Cardiac septum (tissue), 1 donor: Measurements from ENCODE around the gene WNT9A. TPM values are rescaled to one million over a fixed set of nuclear protein-coding genes. Genes with fewer than 3 reads are reported as not detected.

Experiments used
- DNase-seq: peaks from one replicate; pipeline ENCODE4 v3.0.0-alpha.2; 2020; ENCODE audit warnings: low spot score
- intact Hi-C: fragments of 100-400 bp; cut with DNase I; formaldehyde crosslinking; loops from one replicate; pipeline ENCODE4 v1.14.0; 2022
- total RNA-seq: library from RNA; stranded (reverse); fragmentation: NEBNext Ultra II Directional; extraction: Animal tissue kit (Norgen Biotek cat#: 25700); gene quantifications from one replicate; pipeline ENCODE4 v1.2.1, GENCODE V29; 2021
- donor health status: DM: no; HTN: no; CAD: no.

WNT9A gene
- total RNA-seq, 1 donor from 2014 or later: 6.5 TPM

DNA sequence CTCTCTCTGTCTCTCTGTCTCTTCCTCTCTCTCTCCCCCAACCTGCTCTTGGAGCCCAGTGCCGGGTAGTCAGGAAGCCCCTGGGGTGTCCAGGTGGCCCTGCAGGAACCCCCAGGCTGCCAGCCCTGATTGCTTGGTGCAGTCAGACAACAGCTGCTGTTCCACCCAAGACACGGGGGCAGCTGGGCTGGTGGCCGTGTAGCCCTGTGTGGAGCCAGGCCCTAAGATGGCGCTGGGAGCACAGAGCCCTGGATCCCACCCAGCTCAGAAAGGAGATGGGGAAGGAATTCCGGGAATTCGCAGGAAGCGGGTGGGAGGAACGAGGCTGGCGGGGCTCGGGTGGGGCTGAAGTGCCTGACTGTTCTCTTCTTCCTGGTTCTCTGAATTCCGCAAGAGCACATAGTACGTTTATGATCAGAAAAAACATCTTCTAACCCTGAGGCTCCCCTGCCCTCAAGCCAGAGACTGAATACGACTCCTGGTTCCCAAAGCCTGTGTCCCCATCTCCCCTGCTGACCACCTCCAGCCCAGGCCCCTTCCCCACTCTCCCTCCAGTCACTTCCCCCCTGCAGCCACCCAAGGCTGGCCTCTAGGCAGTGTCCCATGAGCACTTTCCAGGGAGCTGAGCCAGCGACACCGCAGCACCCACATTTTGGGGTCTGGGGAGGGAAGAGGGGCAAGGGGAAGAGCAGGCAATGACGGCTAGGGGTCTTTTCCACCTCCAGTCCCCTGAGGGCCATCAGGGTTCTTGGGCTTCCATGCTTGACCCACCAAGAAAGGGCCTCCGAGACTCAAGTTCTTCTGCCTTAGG lies 55.0 kb downstream of the WNT9A start:
- peak; percentile 74 for DNase-seq
- intact Hi-C loops: no loop called here

DNA sequence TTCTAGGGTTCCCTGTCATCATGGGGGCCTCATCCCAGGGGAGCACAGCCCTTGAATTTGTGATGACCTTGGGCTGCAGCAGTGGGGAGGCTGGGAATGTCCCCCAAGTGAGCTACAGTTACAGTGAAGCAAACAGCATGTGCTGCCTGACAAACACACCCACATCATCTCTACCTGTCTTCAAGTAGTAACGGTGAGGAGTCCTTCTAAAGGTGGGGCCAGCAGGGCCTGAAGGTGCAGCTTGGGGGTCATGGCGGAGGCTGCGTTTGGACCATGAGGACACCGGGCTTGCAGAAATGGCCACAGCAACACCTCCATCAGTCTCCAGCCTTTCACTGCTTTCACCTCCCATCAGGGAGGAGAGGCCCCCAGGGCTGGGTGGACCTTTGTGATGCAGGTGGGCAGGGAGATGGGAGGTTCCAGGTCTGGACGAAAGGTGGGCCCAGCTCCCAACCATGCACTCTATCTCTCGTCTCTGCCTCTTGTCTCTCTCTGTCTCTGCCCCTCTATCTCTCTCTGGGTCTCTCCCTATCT lies 55.7 kb downstream of the WNT9A start:
- DNase-seq: peak; percentile 54
- intact Hi-C loops: no loop called here

DNA sequence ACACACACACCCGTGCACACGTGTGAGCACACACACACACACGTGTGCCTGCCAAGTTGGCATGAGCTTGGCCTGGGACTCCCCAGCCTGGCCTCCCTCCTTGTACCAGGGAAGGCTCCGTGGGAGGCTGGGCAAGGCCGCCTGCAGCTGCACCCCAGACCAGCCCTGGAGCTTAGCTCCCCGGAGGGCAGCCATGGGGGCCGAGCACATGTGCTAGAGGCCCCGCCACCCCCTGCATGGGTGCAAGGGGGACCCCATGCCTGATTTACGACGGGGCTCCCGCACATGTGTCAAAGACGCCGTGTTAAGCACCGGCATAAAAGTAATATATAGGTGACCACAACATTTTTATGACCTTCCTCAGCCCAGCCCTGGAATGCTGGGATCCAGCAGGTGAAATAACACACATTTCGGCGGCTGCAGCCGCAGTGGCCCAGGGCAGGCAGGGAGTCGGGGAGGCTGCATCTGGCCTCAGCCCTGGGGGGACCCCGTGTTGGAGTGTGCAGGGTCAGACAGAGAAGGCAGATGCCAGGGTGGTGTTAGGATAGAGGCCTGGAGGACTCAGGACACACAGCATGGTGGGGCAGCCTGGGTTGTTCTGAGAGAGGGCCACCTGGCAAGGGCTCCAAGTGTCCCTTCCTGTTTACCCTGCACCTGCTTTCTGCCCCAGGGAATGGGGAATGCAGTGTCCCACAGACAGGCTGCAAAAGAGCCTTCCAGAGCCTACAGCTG lies 56.3 kb downstream of the WNT9A start:
- intact Hi-C loops: no loop called here
- peak; percentile 70 for DNase-seq

DNA sequence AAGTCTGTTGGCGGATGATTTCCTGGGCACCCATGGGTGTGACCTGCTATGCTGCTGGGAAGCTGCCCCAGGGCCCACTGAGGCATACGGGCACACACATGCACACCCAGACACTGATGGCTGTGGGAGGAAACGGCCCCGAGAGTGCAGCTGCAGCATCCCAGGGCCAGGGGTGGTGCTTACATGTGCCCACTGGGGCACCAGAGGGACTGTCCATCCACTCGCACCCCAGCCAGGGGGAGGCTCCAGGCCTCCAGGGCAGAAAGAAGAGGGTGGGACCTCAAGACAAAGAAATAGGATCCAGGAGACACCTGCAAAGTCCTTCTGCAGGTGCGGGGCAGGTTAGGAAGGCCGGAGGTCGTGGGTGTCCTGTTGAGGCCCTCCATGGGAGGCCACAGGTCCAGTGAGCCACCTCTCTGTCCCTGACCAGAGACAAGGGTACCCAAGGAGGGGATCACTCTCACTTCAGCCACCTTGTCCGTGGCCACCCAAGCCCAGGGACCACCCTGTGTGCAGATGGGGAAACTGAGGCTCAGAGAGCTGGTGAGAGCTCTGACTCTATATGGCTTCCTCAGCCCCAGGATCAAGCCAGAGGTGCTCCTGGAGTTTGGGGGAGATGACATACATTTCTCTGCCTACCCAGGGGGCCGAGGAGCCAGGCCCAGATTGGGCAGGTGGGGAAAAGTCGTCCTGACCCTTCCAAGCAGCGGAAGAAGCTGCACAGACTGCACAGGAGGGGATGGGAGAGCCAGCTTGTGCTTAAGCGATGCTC lies 57.1 kb downstream of the WNT9A start:
- intact Hi-C loops: no loop called here
- no peak for DNase-seq

DNA sequence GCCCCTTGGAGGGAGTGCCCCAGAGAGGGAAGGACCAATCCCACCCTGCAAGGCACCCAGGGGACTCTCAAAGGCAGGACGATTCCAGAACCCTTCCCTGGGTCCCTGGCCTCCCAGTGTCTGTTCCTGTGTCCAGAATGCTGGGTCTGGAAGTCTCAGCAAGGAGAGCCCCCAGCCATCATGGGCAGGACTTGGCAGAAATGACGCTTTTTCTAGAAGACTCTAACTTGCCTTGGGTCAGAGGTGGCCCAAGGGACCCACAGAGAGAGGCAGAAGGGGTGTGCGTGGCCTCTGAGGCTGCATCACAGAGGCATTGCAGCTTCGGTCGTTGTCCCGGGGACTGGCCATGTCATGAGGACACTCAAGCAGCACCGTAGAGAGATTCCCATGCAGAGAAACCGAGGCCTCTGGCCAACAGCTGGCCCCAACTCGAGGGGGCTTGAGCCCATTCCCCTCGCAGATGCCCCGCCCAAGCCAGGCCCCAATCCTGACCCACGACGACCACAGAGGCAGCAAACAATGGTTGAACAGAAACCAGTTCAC lies 57.8 kb downstream of the WNT9A start:
- intact Hi-C loops: no loop called here
- peak; percentile 71 for DNase-seq

DNA sequence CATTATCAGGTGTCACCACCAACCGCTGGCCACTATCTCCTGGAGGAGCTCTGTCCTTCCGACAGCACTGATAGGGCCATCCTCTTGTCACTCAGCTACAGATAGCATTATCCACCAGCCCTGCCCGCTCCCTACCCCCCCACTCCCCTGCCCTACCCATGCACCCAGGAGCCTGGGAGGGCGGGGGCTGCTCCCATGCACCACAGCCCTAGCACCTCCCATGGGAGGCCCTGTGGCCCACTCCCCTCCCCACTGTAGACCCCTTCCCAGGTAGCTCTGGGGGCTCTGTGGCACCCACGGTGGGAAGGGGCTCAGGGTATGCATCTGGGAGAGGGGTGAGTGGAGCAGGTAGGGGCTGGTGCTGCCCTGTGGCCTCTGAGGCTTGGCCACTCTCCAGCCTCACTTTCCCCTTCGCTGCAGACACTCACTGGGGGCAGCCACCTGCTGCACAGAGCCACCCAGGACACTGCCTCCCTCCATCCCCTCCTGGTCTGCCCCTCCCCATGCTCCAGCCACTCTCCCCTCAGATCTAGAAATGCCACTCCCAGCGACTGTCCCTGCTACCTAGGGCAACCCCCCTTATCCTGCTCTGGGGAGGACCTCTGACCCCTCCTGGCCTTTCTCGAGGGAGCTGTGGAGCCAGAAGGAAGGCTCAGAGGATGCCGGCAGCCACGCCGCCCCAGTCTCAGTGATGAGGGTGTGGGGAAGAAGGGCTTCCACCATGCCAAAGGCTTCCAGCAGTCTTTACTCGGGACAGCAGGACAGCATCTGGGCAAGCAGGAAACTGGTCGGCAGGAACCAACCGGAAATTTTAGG lies 58.5 kb downstream of the WNT9A start:
- peak; percentile 63 for DNase-seq
- intact Hi-C loops: no loop called here

DNA sequence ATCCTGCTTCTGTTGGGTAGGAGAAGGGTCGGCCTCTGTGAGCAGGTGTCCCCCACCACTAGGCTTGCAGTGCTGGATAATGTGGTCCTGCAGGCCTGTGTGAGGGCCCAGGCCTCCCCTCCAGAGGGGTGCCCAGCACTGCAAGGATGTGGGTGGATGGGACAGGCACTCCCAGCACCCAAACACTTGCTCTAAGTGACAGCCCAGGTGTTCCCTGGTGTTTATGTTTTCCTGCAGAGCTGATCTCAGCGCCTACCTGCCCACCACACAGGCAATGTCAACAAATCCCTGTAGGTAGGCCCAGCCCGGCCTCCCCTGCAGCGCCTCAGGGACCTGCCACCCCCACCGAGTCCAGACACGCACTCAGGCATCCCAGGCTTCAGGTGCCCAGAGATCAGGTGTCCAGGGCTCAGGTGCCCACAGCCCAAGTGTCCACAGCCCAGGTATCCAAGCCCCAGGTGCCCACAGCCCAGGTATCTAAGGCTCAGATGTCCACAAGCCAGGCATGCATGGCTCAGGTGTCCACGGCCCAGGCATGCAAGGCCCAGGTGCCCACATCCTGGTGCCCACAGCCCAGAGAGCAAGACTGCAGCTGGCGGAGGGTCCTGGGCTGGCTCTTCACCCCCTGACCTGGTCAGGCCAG lies 59.2 kb downstream of the WNT9A start:
- peak; percentile 71 for DNase-seq
- intact Hi-C loops: no loop called here

DNA sequence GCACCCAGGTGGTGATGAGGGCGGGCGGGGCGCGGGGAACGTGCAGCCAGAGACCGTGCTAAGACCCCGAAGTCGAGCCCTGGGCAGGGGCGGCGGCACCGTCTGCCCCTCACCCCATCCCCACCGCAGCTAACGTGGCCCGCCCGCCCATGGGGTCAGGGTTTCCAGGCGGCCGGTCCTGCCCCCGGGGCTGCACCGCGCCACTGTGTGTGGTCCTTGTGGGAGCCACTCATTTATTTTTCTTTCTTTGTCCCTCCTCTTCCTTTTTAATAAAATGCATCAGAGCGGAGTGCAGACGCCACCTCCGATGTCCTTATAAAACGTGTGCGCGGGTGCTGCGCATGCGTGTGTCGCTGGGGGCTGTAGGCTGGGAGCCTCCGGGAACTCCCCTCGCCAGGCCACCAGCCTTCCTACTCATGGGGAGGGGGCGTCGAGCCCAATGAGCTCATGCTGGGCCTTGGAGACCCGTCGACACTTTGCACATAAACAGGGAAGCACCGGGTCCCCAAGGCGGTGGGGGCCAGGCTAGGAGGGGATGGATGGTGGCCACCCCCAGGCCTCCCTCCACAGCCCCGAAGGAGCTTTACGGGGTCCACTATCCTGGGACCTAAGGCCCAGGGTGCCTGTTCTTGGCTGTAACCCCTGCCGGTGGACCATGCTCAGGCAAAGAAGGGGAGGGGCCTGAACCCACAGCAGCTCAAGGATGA lies 59.9 kb downstream of the WNT9A start:
- intact Hi-C loops: no loop called here
- DNase-seq: peak; percentile 75

DNA sequence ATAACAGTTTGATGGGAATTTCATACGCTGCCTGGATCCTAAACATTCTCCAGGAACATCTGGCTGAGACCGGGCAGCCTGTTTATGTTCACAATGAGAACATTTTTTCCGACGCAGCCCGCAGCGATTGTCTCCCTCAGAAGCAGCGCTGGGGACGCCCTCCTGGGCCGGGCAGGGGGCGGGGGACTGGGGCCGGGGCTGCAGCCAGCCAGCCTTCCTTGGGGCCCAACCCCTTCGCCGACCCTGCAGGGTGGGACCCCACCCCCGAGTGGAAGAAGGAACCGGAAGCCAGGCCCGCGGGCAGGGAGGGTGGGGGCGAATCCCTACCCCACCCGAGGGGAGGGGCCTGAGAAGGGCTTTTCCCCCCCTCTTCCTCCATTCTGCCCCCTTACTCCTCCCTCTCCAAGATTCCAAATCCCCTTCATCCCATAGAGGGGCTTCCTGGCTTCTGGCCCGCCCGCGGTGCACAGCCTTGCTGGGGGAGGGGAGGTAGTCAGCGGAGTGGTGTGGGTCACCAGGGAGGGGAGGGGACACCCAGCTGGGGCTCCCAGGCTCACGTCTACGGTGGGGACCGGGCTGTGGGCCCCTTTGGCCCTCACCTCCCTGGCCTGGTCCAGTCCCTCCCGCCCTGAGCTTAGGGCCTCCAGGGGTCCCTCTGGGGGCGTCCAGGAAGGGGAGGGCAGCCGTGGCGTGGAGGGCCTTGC lies 60.6 kb downstream of the WNT9A start:
- peak; percentile 78 for DNase-seq
- intact Hi-C loops: no loop called here

DNA sequence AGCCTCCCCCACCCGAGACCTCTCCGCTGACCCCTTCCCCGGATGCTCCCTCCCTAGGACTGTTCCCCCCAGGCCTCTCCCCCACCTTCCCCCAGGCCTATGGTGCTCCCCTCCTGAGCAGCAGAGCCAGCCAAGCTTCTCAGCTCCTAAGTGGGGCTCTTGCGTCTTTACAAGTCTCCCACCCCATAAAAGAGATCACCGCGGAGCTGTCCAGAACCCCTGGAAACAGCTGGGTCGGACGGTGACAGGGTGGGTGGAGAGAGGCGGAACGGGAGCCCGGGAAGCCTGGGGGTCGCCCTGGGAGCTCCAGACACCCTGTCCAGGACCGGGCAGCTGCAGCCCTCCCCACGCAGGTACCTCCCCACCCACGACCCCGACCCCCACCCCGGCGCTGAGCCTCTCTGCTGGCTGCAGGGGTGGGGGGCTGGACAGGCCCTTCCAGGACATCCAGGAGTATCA lies 61.2 kb downstream of the WNT9A start:
- intact Hi-C loops: no loop called here
- peak; percentile 75 for DNase-seq

DNA sequence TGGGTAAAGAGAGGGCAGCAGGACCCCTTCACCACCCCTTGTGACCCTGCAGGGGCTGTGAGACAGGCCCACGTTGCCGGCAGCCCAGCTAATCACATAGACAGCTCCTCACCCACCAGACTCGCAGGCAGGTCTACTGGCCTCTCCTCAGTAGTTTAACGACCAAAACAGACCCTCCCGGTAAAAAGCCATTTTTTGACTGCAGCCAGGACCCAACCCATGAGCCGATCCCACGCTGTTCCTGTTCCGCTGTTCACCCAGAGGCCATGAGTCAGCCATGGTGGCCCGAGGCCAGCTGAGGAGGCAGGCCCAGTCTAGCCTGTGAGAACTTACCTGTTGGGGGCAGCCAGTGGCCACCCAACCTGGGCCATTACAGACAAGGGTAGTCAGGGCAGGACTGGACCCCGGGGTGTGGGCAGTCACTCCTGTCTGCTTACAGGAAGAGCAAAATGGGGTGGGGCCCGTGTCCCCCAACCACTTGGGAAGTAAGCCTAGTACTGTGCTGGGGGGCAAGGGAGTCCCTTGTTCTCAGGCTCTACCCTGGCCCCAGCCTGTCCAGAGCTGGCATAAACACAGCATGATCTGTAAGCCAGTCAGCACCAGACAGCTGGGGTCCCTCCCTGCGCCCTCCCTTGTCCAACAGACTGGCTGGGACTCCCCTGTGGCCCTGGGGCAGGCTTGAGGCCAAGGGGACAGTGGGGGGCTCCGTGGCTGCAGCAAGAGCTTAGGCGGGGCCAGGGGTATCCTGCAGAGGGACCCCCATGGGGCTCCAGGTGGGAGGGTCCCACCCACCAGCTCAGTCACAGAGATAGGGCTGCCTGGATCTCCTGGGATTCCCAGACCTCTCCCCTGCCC lies 61.9 kb downstream of the WNT9A start:
- peak; percentile 83 for DNase-seq
- intact Hi-C loops: no loop called here

DNA sequence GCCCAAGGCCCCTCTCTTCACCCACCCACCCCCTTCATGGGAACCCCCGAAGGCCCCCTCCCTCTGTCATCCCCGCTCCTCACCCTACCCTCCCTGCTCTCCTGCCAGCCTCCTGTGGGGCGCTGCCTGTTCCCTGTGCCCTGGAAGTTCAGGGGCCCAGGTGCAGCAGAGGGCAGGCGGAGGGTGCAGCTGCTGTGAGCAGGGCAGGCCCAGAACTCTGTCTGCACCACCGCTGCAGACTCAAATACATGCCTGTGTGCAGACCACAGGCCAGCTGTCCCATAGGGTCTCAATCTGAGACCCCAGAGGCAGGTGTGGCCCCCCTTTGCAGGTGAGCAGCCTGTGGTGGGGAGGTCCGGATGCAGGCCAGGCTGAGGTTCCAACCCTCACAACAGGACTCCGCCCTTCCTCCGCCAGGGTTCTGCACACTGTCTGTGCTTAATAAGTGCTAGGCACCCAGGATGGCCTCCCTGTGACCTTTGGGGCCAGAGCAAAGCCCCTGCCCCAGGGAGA lies 62.5 kb downstream of the WNT9A start:
- peak; percentile 67 for DNase-seq
- intact Hi-C loops: no loop called here

DNA sequence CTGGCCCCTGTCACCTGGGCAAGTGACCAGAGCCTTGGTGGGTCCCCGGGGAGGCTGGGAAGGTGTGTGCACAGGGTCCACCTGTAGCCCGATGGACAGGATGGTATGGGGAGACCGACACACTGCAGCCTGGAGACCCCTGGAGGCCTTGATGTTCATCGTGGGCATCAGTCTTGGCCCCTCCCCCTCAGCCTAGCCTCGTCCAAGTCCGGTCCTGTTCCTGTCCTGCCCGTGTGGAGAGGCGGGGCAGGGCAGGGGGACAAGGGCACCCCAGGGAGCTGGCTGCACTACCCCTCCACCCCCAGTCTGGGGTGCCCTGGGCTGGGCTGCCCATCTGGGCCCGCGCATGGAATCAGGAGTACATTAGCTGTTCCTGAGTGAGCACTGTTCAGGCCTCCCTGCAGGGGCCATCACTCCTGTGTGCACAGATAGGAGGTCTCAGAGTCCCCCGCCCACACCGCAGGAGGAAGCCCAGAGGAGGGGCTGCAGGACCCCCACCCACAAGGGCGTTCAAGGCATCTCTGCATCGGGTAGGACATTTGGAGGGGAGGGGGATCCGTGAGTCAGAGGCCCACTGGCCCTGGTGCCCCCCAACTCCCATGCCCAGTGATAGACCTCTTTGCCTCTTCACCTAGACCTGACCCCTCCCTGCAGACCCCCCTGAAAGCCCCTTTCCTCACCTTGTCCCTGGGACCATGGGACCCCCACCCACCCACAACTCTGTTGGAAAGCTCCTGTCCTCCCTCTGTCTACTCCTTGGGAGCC lies 63.2 kb downstream of the WNT9A start:
- peak; percentile 61 for DNase-seq

DNA sequence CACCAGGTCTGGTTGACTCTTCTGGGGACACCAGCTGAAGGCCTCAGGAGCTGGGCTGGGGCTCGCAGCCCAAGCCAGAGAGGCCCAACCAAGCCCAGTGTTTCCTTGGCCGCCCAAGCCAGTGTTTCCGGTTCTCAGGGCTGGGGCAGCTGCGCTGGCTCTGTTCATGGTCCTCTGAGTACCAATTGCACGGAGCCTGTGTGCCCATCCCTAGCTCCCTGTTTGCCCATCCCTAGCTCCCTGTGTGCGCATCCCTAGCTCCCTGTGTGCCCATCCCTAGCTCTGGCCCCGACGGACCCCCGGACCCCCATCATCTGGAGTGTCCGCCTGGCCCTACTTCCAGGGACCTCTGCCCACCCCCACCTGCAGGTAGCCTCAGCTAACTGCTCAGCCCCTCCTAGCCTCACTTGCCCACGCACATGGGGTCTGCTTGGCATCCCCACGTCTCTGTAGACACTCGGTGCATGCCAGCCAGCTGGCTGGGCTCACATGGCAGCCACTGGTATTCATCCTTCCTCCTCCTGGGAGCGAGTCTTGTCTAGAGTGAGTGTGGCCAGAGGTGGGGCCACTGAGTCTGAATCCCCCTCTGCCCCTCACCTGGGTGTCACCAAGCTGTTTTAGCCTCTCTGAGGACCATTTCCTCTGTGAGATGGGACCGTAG lies 64.0 kb downstream of the WNT9A start:
- intact Hi-C loops: no loop called here

More for the DNA sequence above, 63.2 kb downstream of the WNT9A start:
- intact Hi-C loops: no loop called here

DNA sequence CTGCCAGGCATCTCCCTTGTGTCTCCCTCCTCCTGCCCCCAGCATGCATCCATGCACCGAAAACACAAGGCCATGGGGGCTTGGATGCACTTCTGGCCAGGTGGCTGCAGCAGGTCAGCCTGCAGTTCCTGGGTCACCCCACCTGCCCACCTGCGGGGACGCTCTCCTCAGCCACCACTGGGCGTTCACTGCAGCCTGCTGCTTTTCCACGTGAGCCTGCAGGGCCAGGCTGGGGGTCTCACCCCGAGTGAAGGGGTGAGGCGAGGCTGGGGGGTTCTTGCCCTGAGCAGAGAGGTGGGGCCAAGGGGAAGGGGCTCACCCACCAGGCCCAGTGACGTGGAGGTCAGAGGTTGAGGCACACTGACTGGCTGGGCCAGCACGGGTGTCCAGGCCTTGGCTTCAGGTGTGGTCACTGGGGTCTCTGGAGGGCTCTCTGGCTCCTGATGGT lies 64.6 kb downstream of the WNT9A start:
- DNase-seq: peak; percentile 71
- intact Hi-C loops: no loop called here

More for the DNA sequence above, 64.0 kb downstream of the WNT9A start:
- DNase-seq: peak; percentile 74
